ENCODE results near the gene TOLLIP.

- TF ChIP-seq POLR2A (IDR thresholded peaks at IDR 0.05; ENCODE audit: low read depth, low read length) (no peak), POLR2AphosphoS5 (IDR thresholded peaks at IDR 0.05; ENCODE audit: low read depth, low read length) (no peak)
Measured at GRCh38 chr11:1271927-1272326, 37.5 kb downstream of the TOLLIP start.
